DMS153 (cell line): Measurements from ENCODE around the gene PRR7.
A peak's percentile ranks its signal among the peaks of the same experiment; 100 is the strongest.

ENCODE experiments used
- DNase-seq: peaks from one replicate; lab custom pipeline; 2025; lab: John Stamatoyannopoulos, UW

PRR7 gene

GRCh38 chr5:177435847-177436536 is 10.6 kb upstream of the PRR7 start:
- DNase-seq: no peak

- no peak for DNase-seq
Observed at GRCh38 chr5:177437623-177438022, 9.0 kb upstream of the PRR7 start.

- DNase-seq: no peak
Observed at GRCh38 chr5:177438468-177438867, 8.1 kb upstream of the PRR7 start.

GRCh38 chr5:177439518-177440053 is 7.0 kb upstream of the PRR7 start:
- DNase-seq: no peak

DNA sequence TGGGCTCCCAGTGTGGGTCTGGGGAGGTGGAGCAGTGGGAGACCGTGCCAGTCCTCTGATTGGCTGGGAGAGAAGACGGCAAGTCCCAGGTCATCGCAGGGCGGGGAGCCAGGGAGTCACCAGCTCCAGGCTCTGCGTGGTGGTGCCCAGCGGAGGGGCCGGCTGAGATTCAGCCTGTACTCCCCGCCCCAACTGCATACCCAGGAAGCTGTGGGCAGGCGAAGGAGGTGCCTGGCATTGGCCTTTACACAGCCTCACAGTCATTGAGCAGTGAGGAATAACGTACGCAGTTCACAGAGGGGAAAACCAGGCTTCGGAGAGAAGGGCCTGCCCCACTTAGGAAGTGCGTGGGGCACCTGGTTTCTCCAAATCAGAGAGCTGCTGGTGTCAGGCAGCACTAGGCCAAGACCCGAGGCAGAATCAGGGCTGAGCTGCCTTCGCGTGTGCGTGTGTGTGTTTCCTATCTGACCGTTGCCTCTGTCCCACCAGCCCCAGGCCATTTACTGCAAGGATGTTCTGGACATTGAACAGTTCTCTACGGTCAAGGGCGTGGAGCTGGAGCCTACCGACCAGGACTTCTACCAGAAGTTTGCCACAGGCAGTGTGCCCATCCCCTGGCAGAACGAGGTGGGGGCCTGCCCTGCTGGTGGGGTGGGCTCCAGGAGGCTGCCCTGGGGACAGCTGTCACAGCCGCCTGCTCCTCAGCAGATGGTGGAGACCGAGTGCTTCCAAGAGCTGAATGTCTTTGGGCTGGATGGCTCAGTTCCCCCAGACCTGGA is 6.2 kb upstream of the PRR7 start:
- DNase-seq: no peak

DNA sequence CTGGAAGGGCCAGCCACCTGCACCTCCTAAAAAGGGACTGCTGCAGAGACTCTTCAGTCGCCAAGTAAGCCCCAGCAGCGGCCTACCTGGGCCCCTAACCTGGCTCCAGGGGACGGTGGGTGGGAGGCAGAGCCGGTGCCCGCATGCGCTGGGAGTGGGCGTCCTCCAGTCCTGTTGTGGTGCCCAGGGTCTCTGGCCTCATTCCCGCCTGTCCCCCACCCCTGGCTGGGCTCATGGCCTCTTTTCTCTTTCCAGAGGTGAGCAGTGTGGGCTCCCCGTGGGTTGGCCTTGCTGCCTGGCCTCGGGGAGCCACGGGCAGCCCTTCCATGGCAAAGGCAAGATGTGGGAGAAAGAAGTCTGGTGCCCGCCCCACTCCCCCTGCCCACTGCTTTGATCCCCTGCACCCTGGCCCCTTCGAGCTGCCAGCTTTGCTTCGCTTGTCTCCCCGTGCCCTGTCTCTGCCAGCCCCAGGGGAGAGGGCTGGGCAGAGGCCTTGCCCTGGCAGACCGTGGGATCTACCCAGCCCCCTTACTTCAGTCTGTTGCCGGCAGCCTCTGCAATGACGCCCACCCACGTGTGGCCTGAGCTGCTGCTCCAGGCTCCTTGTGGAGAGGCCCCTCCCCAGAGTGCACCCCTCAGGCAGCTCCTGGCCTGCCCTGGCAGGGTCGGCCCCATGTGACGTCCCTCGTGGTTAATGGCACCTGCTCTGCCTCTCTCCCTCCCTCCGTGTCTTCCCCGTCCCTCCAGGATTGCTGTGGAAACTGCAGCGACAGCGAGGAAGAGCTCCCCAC is 5.4 kb upstream of the PRR7 start:
- no peak for DNase-seq

DNA sequence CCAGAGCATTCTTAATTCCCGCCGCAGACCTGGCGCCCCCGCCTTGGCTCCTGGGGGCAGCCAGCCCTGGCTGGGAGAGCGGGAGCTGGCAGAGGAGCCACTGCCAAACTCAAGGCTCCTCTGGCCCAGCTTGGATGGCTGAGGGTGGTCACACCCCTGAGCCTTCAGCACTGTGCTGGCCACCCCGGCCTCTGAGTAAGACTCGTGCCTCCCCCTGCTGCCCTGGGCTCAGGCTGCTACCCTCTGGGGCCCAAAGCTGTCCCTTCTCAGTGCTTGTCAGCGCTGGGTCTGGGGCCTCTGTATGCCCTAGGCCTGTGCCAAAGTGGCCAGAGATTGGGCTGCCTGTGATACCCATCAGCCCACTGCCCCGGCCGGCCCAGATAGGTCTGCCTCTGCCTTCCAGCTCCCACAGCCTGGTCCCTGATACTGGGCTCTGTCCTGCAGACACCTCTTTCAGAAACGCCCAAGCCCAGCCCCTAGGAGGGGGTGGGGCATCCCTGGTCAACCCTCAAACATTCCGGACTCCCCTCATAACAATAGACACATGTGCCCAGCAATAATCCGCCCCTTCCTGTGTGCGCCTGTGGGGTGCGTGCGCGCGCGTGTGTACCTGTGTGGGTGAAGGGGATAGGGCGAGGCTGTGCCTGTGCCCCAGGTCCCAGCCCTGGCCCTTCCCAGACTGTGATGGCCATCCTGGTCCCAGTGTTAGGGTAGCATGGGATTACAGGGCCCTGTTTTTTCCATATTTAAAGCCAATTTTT is 4.4 kb upstream of the PRR7 start:
- DNase-seq: no peak

DNA sequence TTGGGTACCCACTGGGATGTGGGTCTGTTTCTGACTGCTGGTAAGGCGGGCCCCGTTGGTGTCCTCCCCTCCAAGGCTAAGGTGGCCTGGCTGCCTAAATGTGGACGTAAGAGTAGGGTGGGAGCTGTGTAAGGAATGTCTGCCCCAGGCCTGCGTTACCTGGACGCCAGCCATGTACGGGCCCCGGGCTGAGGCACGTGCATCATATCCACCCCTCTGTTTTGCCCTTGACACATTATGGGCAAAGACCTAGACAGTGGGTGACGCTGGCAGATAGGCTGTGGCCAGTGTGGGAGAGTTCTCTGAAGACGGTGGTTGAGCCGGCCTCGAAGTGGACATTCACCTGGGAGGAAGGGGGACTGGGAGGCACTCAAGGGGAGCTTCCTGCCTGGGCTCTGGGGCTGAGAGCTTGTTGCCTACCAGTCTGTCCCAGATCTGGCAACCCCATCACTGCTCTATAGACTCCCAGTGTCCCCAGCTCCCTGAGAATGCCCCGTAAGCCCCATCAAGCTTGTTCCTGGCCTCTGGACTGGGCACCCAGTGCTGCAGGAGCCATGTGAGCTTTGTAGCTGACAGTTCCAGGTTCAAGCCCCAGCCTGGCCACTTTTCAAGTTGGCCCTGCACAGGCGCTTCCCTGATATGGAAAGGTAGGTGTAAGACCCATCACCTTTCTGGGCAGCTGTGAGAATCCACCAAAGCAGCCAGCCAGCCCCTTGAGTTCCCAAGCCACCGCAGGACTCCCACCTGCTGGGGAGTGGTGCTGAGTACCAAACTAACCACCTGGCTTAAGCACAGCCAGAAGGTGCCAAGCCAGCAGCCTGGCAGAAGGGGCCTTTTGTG is 3.2 kb upstream of the PRR7 start:
- no peak for DNase-seq

DNA sequence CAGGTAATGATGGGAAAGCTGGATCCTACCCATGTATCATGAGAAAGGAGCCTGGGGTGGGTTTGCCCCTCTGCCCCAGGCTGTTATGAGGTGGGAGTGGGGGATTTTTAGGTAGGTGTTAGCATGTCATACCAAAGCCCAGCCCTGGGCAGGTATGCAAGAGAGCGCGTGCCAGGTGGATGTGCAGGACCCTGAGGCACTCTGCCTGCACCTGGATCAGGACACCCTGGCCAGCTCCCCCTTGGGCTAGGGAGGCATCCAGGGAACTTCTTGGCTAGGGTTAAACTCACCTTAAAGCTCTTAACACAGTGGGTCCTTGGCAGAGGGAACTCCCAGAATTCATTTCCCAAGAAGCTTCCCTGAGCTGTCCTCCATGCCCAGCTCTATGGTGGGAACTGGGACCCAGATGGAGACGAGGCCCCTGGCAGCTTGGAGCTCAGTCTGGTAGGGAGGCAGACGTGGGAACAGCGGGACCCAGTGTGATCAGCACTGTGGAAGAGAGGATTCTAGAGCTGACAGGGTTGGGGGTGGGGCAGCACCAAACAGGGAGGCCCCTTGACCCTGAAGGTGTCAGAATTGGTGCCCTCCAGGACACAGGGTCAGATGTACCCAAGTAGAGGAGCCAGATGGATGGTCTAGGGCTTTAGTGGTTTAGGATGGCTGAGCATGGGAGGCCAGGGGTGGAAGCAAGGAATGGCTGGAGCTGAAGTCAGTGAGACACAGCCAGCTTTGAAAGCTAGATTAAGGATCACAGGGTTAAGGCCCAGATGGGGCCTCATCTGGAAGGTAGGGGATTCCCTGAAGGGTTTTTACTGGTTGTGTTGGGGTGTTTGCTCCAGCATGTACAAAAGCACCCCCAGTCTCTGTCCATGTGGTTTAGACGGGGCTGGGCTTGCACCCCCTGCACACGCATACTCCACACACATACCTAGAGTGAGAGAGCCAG is 2.2 kb upstream of the PRR7 start:
- DNase-seq: no peak

DNA sequence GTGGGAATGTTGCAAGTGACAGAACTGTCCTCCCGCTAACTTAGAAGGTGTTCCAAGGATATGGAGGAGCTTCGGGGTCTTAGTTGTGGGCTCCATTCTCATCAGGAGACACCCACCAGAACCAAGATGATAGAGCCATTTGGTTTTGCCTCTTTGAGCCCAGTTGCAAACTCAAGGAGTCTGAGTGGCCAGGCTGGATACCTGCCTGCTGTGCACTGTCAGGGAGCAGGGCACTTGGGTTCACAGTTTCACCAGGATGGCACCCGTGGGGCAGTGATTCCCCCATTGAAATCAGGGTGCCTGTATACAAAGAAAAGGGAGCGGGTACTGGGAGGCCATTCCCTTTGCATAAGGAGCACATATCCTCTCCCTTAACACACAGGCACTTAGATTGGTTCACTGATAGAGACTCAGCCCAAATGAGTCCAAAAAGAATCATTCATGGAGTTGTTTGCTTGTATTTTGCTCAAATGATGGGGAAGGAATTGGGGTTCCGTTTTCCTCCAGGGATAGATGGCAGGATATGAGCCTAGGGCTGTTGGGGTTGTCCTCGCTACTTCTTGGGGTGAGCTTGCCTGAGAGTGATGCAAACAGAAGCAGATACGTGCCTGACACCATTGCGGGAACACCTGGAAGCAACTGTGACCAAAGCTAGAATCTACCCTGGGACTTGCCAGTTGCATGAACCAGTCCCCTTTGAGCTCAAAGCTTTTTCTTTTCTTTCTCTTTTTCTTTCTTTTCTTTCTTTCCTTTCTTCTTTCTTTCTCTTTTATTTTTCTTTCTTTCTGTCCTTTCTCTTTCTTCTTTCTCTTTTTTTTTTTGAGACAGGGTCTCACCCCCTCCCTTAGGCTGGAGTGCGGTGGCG is 1.3 kb upstream of the PRR7 start:
- DNase-seq: no peak

GRCh38 chr5:177445917-177446199 is 756 bp upstream of the PRR7 start:
- no peak for DNase-seq

DNA sequence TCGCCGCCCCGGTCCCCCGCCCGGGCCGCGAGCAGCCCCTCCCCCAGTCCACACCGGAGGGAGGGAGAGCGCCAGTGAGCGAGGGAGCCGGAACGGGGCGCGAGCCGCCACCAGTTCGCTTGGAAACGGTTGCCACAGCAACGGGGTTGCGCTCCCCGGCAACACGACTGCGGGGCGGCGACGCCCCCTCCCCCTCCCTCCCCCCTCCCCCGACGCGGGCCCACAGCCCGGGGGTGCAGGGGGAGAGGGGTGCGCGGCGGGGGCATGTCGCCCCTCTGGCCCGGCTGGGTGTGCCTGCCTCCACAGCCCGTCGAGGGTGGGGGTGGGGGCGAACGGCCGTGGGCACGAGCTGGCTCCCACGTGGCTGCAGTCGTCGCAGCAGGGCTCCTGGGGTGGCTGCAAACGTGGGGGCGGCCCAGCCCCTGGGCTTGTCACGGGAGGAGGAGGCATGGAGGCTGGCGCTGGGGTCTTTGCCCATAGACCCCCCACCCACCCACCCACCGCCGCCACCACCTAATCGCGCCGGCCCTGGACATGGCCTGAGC is 524 bp downstream of the PRR7 start:
- DNase-seq: peak; percentile 6

- DNase-seq: peak; percentile 8
Observed at GRCh38 chr5:177447611-177448243, 1.1 kb downstream of the PRR7 start.

DNA sequence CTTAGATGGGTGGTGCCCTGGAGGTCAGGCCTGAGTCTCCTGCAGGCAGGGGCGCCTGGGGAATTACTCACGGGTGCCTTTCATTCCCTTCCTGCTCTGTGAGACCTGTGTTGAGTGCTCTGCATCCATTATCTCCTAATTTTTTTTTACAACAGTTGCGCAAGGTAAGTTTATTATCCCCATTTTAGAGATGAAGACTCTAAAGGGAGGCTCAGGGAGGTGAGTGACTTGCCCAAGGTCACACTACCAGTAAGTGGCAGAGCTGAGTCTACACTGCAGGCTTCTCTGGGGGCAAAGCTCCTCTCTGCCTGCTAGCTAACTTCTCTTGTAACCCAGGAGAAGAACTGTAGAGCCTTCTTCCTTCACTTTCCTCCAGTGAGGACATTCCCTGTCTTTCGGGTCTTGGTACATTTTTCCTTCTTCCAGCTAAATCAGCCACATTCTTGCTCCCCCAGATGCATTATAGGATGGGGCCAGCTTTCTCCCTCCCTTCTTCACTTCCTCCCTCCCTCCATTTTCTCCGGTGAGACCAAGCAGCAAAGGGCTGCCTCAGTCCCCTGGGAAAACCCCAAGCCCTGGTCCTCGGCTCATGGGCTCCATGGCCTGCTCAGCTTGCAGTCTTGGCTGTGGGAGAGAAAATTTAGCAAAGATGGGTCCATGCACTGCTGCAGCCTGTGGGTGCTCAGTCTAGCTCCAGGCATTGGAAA is 1.8 kb downstream of the PRR7 start:
- no peak for DNase-seq

DNA sequence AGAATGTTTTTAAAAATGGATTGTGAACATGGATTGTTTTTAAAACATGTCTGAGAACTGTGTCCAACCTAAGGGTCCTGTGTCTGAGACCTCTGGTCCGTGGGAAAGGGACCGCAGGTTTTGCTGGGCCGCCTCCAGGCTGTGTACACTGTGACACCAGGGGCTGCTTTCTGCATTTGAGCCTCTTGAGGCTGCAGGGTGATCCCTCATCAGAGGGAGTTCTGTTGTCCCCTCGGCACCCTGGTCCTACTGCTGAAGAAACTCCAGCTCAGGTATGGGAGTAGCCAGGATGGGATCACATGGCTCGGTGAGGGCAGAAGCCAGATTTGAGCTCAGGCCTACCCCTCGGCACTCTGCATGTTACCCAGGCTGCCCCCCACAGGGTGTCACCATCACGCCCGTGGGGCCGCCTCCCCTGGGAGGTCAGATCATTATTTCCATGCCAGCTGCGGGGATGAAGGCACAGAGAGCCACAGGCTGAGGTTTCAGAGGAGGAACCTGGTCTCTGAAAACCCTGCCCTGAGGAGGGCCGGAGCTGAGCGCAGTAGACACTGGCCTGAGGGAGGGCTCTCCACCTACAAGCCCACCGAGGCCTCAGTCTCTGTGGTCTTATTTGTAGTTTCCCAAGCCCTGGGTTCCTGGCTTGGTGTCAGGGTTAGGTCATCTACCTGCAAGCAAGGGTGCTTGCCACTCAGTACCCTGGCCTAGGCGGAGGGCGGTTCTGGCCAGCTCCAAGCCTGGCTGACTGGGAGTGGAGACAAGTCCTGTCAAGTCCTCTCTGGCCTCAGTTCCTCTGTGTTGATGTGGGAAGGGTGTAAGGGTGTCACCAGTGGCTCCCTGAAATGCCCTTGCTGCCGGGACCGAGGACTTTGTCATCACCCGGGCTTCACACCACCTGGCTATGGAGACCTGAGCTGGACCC is 2.8 kb downstream of the PRR7 start:
- DNase-seq: no peak

DNA sequence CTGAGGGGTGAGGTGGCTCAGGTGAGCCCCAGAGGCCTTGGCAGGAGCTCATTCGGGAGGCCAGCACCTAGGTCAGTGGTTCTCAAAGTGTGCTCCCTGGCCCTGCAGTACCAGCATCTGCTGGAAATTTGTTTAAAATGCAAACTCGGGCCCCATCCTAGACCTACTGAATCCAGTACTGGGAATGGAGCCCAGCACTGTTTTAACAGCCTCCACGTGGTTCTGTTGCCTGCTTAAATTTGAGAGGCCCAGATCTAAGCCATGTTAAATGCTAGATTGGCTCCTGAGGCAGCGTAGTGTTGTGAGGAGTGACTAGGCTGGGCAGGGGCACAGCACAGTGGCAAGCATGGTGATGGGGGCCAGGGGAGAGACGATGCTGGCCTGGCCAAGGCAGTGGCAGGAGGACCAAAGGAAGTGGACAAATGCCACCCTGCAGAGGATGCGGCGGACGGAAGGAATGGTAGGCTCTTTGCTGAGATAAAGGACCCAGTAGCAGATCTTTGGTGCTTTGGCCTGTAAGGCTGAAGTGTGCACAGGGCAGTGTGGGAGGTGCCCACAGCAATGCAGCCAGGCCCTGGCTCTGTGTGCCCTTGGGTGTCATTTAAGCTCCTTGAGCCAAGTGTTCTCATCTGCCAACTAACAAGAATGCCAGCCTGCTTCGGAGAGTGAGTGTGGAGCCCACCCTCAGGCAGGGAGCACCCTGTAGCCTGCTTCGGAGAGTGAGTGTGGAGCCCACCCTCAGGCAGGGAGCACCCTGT is 4.2 kb downstream of the PRR7 start:
- no peak for DNase-seq
